ENCODE results near the gene HIC1. TPM values are rescaled to one million over a fixed set of nuclear protein-coding genes. Genes with fewer than 3 reads are reported as not detected.

Gene HIC1
- polyA plus RNA-seq, 1 of the 3 experiments (the other 2 are of a cell fraction), result 6.4 TPM

DNA sequence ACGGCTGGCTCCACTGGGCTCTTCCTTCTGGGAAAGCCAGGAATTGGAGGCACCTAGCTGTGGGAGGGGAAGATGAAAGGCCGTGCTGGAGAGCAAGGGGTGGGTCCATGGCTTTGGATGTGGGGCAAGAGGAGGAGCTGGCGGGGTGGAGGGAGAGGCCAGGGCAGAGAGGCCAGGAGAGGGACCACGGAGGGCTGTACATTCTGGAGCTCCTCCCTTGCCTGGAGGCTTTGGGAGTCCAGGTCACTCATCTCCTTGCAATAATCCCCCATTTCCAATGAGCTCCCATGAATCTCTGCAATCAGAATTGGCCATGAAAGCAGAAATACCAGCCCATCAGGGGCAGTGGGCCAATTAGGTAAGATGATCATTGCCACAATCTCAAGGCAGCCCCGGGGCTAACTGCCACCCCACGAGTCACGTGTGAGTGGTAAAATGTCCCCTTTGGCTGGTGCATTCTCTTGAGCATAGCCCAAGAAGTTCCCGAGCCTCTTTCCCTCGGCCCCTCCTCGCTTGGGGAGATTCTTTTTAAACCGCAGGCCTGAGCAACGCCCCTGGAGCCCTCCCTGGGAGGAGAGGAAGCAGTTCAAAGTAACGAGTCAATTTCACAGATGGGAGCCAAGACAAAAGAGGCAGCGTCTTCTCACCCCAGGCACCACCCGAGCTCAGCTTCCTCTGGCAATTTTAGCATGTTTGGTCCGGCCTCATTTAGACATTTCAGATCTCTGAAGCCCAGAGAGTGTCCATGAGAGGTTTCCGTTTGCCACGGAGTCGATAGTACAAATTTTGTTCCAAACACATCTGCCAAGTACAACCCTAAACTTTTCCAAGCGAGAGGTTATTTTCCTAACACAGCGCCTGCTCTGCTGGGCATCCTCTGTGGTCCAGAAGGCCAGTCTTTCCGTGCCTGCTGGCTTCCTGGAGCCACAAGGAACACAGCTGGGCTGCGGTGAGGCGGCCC lies 43.2 kb upstream of the HIC1 start:
- no peaks in the 10 kb centered on the region for H3K9me2 ChIP-seq
- H3K4me3 ChIP-seq (ENCODE audit: low read depth in 2 of 2, low read length in 1 of 2), result no peak overlapping the region
- H3K27me3 ChIP-seq (ENCODE audit: insufficient read depth), result peaks cover 5% of the 10 kb centered on the region; the same call in 1 of the 2 replicates
- H3K4me2 ChIP-seq, result no peak overlapping the region
- TF ChIP-seq NFIC (IDR thresholded peaks at IDR 0.05; ENCODE audit: borderline replicate concordance) (no peak), NRF1 (IDR thresholded peaks at IDR 0.05; ENCODE audit: low read depth, low read length) (no peak), MXI1 (IDR thresholded peaks at IDR 0.05; ENCODE audit: low read depth, low read length) (no peak), SIN3A (IDR thresholded peaks at IDR 0.05; ENCODE audit: borderline replicate concordance, low read depth, low read length) (no peak), RXRA (IDR thresholded peaks at IDR 0.05; ENCODE audit: borderline replicate concordance, low read depth) (no peak)
- TF ChIP-seq, protein P1, sequence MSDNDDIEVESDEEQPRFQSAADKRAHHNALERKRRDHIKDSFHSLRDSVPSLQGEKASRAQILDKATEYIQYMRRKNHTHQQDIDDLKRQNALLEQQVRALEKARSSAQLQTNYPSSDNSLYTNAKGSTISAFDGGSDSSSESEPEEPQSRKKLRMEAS (IDR thresholded peaks at IDR 0.05; ENCODE audit: low read depth), result no peak
- no peaks in the 10 kb centered on the region for H4K20me1 ChIP-seq (ENCODE audit: insufficient read depth)
- H3K4me1 ChIP-seq (ENCODE audit: control insufficient read depth in 1 of 2, insufficient read depth in 2 of 2, low read depth in 1 of 2, low read length in 1 of 2), result peaks cover 0 to 2% of the 10 kb centered on the region in 2 experiments; a peak in 1 of 4 replicates
- H3K9ac ChIP-seq, result no peak overlapping the region
- no peaks in the 10 kb centered on the region for H3K79me2 ChIP-seq (ENCODE audit: insufficient read depth)
- H3F3A ChIP-seq (replicated peaks; ENCODE audit: insufficient read depth), result no peaks in the 10 kb centered on the region
- no peak overlapping the region for H2AFZ ChIP-seq (ENCODE audit: low read depth)
- H3K9me3 ChIP-seq, result no peaks in the 10 kb centered on the region
- no peaks in the 10 kb centered on the region for H3K36me3 ChIP-seq (replicated peaks in 1 of 2; ENCODE audit: control insufficient read depth in 1 of 2, insufficient read depth in 2 of 2, low read length in 1 of 2)
- 72% methylated on average over 20 of the region's 24 CpGs for WGBS (ENCODE audit: low lambda C conversion rate)
- ChIA-PET CTCF (interaction anchor here (0.8 to 1.6 kb wide), 4 partner anchors 8 to 103 kb away, joined by 3 to 6 read pairs (median 4); no protein-coding TSS in a partner anchor), POLR2A (no interaction called here)
- DNase-seq, result no peak
- H3K27ac ChIP-seq (ENCODE audit: low read depth in 2 of 2, low read length in 1 of 2), result no peak overlapping the region

DNA sequence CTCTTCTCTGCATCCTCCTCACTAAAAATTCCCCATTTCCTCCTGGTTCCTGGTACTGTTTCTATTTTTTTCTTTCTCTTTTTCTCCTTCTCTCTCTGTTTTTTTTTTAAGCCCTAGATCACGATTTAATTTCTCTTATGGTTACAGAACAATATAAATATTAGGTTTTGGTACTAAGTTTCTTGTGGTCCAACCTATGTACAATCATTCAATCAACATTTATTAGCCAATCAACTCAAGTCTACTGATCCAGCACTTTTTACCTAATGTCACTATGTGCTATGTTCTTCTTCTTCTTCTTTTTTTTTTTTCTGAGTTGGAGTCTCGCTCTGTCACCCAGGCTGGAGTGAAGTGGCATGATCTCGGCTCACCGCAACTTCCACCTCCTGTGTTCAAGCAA lies 42.4 kb upstream of the HIC1 start:
- Histone ChIP-seq H3K4me3 (ENCODE audit: low read depth in 2 of 2, low read length in 1 of 2) (no peak overlapping the region), H3K27ac (ENCODE audit: low read depth in 2 of 2, low read length in 1 of 2) (no peak overlapping the region), H3K79me2 (ENCODE audit: insufficient read depth) (no peaks in the 10 kb centered on the region), H3K4me2 (no peak overlapping the region), H3F3A (replicated peaks; ENCODE audit: insufficient read depth) (no peaks in the 10 kb centered on the region), H3K27me3 (ENCODE audit: insufficient read depth) (peaks cover 5% of the 10 kb centered on the region; the same call in 1 of the 2 replicates), H3K9me2 (no peaks in the 10 kb centered on the region), H3K9ac (no peak overlapping the region), H3K9me3 (no peaks in the 10 kb centered on the region), H4K20me1 (ENCODE audit: insufficient read depth) (no peaks in the 10 kb centered on the region), H3K36me3 (replicated peaks in 1 of 2; ENCODE audit: control insufficient read depth in 1 of 2, insufficient read depth in 2 of 2, low read length in 1 of 2) (no peaks in the 10 kb centered on the region), H3K4me1 (ENCODE audit: control insufficient read depth in 1 of 2, insufficient read depth in 2 of 2, low read depth in 1 of 2, low read length in 1 of 2) (no peaks in the 10 kb centered on the region; a peak in 1 of 4 replicates), H2AFZ (ENCODE audit: low read depth) (no peak overlapping the region)
- 69% methylated on average over 4 of the region's 4 CpGs for WGBS (ENCODE audit: low lambda C conversion rate)
- TF ChIP-seq MEF2A (IDR thresholded peaks at IDR 0.05; ENCODE audit: borderline replicate concordance, low read depth), result no peak
- TF ChIP-seq EZH2phosphoT487 (IDR thresholded peaks at IDR 0.05; ENCODE audit: borderline replicate concordance, low read depth), result no peak
- no peak for TF ChIP-seq TEAD4 (IDR thresholded peaks at IDR 0.05; ENCODE audit: borderline replicate concordance, insufficient read depth)
- TF ChIP-seq, protein P2, sequence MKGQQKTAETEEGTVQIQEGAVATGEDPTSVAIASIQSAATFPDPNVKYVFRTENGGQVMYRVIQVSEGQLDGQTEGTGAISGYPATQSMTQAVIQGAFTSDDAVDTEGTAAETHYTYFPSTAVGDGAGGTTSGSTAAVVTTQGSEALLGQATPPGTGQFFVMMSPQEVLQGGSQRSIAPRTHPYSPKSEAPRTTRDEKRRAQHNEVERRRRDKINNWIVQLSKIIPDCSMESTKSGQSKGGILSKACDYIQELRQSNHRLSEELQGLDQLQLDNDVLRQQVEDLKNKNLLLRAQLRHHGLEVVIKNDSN (IDR thresholded peaks at IDR 0.05; ENCODE audit: borderline replicate concordance, low read depth), result no peak
- TF ChIP-seq REST (IDR thresholded peaks at IDR 0.05; ENCODE audit: low read depth, low read length), result no peak
- no peak for TF ChIP-seq JUND (IDR thresholded peaks at IDR 0.05)
- TF ChIP-seq RXRA (IDR thresholded peaks at IDR 0.05; ENCODE audit: borderline replicate concordance, low read depth), result no peak
- TF ChIP-seq, protein P3, sequence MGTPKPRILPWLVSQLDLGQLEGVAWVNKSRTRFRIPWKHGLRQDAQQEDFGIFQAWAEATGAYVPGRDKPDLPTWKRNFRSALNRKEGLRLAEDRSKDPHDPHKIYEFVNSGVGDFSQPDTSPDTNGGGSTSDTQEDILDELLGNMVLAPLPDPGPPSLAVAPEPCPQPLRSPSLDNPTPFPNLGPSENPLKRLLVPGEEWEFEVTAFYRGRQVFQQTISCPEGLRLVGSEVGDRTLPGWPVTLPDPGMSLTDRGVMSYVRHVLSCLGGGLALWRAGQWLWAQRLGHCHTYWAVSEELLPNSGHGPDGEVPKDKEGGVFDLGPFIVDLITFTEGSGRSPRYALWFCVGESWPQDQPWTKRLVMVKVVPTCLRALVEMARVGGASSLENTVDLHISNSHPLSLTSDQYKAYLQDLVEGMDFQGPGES (IDR thresholded peaks at IDR 0.05; ENCODE audit: low read depth, low read length), result no peak
- ChIA-PET POLR2A (interaction anchor here (1.1 kb wide), 1 partner anchor 13 kb away, joined by 3 read pairs; the partner anchor contains the start of gene RTN4RL1), CTCF (no interaction called here)
- no peak for DNase-seq

Data from SK-N-SH (cell line).